GM18858 (cell line): ENCODE measurements around the gene IL9R.
"Not testable (repeated sequence)": the region's sequence is repeated elsewhere in the genome, so short reads cannot be mapped to it uniquely, and the experiment has no call there.

Source experiments
- ATAC-seq: cut with Tn5 transposase; IDR thresholded peaks from one replicate; pipeline ENCODE4 v1.9.1; 2021; ENCODE audit not compliant: unreplicated experiment

The IL9R gene, protein sequence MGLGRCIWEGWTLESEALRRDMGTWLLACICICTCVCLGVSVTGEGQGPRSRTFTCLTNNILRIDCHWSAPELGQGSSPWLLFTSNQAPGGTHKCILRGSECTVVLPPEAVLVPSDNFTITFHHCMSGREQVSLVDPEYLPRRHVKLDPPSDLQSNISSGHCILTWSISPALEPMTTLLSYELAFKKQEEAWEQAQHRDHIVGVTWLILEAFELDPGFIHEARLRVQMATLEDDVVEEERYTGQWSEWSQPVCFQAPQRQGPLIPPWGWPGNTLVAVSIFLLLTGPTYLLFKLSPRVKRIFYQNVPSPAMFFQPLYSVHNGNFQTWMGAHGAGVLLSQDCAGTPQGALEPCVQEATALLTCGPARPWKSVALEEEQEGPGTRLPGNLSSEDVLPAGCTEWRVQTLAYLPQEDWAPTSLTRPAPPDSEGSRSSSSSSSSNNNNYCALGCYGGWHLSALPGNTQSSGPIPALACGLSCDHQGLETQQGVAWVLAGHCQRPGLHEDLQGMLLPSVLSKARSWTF

DNA sequence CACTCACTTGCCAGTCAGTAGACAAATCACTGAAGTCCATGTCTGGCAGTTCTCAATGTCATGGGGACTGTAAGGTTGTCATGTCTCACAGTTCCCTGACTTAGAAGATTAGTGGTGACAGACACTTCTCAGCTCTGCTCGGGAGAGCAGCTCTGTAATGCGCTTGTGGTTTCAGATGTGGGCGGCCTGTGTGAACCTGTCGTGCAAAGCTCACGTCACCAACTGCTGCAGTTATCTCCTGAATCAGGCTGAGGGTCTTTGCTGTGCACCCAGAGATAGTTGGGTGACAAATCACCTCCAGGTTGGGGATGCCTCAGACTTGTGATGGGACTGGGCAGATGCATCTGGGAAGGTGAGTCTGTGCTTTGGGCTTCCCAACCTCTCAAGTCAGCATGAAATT, at the start of gene IL9R:
Gene IL9R (plus strand): TSS at position 261 of the 400 bp plus-strand sequence. CDS start 64 bp downstream, at position 325.
- ATAC-seq = no peak

DNA sequence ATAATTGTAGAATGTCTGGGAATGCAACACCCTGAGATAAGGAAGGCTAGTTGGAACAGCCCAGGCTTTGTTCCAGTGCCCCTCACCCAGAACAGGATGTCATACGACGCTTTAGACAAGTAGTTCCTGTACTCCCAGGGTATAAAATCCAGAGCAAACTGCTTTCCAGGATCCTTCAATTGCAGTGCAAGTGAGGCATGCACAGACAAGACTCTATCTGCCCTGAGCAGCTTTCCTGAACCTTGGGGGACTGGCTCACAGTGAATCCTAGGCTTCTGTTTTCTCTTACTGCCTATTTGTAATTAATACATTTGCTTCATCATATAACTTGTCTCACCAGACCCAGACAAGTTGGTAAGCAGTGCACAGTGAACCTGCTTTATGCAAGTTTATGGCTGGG, 48.4 kb upstream of the IL9R start:
- ATAC-seq = no peak

DNA sequence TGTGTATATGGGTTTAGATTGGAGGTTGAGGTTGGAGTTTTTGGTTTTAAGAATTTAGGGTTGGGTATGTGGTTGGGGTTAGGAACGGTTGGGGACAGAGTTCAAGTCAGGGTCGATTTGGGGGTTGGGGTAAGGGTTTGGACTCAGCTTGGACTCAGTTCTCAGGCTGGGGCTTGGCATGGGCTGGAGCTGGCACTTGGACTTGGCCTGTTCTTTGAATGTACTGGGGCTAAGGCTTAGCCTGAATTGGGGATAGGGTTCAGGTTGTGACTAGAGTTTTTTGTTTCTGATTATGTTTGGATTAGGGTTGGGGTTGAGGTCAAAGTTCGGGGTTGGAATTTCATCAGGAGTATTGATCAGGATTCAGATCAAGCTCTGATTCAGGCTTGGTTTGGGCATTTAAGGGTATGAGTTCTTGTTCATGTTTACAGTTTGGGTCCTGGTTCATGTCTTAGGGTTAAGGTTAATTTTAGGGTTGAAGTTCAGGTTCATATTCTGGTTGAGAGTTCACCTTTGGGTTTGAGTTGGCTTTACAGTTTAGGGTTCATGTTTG, 46.2 kb upstream of the IL9R start:
- ATAC-seq = no peak

DNA sequence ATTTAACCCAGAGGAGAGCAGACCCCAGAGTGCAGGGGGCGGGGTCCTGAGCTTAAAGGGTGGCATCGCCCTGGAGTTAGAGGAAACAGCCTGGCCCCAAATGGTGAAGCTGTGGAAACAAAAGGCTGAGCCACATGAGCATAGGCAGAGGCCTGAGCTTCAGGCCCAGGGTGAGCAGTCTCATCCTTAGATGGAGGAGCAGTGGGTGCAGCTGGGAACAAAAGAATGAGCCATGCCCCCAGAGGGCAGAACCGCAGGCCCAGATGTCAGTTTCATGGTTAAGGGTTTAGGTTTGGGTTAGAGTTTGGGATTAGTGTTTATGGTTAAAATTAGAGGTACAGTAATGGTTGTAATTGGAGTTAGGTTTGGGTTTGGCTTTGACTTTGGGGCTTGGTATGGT, 44.4 kb upstream of the IL9R start:
- ATAC-seq = no peak

DNA sequence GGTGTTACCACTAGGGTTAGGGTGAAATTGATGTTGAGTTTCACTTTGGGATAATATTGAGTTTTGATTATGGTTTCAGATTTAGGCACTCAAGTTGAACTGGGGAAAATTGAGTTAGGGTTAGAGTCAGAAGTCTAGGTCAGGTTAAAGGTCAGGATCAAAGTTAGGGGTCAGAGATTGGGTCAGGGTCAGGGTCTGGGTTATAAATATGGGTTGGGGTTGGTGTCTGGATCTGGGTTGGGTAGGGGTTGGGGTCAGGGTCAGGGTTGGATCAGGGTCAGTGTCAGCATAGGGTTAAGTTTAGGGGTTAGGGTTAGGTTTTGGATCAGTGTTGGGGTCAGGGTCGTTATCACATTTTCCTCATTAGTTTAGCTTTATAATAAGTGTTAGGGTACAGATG, 42.7 kb upstream of the IL9R start:
- no peak for ATAC-seq

DNA sequence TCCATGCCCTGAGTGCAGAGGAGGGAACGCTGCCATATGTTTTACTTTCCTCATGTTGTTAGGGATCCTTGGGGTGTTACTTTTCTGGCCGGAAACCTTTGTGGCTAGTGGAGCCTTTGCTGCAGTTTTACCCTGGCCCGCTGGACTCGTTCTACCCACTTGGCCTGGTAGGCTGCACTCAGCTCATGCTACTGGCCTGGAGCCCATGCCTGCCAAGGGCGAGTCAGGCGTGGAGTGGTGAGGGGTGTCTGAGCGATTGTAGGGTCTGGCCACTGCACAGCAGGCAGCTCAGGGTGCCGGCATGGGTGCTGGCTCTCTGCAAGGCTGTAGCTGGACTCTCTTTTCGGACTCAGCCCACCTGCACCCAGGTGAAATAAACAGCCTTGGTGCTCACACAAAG, 41.4 kb upstream of the IL9R start:
- ATAC-seq = no peak

DNA sequence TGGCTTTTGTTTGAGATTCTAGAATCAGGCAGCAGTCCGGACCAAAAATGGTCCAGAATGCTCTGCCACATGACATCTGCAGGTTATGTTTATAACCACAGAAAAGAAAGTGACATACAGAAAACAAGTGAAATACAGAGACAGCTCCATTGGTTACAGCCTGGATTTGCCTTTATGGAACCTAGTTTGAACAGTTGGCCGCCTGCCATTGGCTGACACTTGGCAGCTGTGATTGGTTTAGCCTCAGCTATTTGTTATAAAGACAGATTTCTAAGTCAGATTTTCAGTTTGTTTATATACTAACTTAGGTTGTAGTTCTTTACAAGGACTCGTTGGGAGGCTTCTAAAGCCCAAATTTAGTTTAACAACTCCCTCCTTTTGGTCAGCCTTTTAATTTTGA, 40.8 kb upstream of the IL9R start:
- ATAC-seq = no peak

DNA sequence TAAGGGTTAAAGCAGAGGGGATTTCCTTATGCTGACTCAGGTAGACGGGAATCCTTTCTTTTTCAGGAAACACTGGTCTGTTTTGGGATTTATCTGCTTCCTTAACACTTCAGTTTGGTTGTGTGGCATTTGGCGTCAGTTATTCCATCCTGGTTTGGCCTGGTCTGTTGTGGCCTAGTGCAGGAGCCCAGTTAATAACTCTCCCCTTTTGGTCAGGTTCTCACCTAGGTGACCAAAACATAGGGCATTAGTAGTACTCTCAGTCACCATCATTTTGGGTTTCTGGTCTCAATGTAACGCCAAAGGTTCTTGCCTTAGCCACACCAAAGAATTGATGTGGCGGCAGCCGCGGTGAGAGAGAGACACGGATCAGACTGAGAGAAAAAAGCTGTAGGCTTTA, 39.7 kb upstream of the IL9R start:
- no peak for ATAC-seq

DNA sequence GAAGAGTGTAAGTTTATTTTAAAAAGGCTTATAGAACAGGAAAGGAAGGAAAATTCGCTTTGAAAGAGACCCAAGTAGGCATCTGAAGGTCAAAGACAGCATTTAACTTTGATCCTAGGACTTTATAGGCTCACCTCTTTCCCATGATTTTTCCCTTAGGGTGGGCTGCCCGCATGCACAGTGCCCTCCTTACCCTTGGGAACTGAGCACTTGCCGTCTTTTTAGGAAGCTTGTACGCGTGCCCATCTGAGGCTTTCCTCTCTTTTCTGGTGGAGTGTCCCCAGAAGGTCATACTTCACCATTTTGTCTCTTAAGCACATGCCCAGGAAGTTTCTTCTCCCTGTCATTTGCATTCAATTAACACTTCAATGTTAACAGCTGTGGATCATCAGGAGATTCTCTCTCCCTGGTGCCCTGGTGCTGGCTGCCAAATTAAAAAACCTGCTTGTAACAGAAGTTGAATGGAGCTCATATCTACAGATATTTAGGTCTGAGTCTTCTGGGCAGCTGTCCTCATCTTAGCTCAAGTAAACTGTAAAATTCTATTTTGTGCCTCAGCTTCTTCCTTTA, 38.4 kb upstream of the IL9R start:
- no peak for ATAC-seq

DNA sequence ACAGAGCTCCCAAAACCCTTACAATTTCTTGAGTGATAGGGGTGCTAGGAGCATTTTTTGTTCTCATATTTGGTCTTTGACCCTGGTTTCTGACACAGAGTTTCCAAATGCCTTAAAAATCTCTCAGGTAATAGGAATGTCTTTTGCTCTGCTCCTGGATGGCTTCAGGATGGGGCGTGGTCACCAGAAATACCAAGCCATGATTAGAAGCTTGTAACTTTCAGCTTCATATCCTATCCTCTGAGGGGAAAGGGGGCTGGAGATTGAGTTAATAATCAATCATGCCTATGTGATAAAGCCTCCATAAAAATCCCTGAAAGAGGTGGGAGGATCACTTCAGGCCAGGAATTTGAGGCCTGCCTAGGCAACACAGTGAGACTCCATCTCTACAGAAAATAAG, 34.6 kb upstream of the IL9R start:
- ATAC-seq = no peak

DNA sequence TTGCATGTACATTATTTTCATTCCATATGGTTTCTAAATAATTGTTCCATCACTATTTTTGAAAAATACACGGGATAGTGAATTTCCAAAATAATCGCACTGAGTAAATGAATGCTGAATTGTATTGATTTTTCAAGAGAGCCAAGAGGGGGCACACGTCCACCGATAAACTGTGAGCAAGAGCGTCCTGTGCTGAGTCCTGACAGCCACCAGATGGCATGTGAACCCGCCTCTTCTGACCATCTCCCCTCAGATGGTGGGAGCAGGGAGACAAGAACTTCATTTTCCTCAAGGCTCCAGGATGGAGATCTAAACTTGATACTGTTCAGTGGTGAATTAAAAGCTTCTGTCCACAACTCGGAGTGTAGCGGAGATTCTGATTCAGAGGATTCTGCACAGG, 30.6 kb upstream of the IL9R start:
- ATAC-seq = no peak

DNA sequence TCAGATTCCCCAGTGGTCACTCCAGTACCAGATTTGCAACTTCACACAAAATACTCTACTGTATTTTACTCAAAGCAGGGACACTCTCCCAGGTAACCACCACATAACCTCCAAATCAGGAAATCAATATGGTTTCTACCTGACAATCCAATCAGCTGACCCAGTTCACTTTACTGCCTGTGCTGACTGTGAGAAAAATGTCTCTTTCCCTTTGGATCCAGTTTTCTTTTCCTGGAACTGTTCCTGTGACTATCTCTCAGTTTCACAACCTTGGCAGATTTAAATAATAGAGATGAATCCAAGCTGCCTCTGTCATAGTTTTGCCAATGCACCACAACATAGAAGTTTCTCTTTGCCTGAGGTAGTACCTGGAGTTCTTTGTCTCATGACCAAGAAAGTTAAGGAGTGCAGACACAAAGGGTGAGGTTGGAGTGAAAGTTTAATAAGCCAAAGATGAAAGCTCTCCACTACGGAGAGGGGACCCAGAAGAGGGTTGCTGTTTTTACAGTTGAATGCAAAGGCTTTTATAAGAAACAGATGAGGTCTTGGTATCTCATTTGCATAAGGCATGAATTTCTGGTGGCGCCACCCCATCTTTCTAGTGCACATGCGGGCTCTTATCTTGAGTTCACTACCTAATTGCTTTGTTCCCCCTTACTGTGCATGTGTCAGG, 29.7 kb upstream of the IL9R start:
- ATAC-seq = no peak

DNA sequence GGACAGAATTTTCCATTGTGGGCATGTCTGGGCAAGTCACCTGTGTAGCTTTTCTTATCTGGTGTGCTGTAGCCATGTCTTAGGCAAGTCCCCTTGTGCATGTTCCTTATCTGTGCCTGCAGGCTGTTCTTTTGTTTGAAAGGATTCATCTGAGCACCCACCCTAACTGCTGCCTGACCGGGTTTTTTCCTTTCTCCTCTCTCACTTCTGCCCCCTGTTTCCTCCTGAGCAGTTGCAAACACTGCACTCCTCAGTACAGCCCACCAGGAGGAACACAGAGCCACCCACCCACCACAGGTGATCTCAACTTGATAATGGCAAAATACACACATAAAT, 29.2 kb upstream of the IL9R start:
- ATAC-seq = no peak

DNA sequence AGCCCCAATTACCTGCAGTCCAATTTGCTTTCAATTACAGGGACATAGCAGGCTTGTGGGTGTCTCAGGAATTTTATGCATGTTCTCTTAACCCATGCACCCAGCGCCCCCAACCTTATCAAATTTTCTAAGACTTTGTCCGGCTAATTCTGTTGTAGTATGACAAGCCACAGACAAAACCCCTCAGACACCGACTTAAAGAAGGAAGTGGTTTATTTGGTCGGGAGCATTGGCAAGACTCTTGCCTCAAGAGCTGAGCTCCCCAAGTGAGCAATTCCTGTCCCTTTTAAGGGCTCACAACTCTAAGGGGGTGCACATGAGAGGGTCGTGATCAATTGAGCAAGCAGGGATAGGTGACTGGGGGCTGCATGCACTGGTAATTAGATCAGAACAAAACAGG, 28.7 kb upstream of the IL9R start:
- ATAC-seq = no peak

DNA sequence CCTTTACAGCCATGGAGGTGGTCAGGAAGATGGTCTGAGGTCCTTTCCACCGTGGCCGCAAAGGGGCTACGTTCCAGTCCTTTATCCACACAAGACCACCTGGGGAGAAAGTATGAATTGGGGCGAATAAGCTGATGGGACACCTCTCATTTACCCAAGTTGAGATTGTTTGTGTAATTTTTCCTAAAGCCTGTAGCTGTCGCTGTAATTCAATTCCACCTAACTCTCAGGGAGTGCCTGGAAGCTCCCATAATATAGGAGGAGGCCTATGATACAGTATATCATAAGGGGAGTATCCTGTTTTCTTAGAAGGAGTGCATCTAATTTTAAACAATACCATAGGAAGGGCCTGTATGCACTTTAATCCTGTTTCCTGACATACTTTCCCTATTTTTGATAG, 25.8 kb upstream of the IL9R start:
- not testable (repeated sequence) for ATAC-seq

DNA sequence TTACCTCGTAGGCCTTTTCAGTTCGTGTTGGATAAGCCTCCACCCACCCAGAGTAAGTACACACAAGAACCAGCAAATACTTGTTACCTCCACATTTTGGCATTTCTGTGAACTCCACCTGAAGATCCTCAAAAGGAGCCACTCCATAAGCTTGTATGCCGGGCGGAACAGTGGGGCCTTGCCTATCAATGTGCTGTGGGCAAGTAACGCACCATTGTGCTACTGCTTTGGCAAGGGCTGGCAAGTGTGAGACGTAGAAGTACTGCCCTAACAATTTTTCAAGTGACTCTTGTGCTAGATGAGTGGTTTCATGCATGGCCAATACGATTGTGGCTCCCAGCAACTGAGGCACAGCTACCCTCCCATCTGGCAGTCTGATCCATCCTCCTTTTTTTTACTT, 25.3 kb upstream of the IL9R start:
- not testable (repeated sequence) for ATAC-seq

DNA sequence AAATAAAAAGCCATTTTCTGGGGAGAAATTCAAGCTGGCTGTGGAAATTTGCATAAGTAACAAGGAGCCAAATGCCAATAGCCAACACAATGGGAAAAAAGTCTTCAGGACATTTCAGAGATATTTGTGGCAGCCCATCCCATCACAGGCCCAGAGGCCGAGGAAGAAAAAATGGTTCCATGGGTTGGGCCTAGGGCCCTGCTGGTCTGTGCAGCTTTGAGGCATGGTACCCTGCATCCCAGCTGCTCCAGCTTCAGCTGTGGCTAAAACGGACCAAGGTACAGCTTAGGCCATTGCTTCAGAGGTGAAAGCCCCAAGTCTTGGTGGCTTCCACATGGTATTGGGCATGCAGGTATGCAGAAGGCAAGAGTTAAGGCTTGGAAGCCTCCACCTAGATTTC, 14.2 kb upstream of the IL9R start:
- no peak for ATAC-seq

DNA sequence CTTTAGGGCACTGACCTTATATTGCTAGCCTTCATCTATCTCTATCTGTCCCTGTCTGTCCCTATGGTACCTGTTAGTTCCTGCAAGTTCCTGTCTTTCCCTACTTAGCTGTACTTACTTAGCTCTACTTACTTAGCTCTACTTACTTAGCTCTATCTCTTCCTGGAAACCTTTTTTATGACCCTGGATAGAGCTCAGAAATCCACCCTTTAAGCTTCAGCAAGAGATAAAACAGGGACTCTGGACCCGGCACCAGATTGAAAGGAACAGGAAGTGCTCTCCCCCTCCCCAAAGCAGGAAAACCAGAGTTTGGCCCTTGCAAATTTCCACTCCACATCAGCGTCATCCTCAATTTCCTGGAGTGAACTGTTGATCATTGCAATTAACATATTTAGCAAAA, 12.3 kb upstream of the IL9R start:
- no peak for ATAC-seq

DNA sequence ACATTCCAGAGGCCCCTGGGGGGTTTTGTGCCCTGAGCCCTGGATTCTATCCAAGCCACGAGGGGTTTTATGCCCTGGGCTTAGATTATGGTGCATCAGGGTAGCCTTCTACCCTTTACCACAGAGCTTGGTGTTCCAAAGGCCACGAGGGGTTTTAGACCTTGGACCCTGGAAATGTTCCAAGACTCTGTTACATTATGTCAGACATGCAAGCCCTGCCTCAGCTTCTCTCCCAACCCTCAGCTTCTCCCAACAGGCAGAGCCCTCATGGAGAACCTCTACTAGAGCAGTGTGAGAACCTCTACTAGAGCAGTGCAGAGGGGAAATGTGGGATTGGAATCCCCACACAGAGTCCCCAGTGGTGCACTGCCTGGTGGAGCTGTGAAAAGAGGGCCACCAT, 10.5 kb upstream of the IL9R start:
- ATAC-seq = not testable (repeated sequence)

DNA sequence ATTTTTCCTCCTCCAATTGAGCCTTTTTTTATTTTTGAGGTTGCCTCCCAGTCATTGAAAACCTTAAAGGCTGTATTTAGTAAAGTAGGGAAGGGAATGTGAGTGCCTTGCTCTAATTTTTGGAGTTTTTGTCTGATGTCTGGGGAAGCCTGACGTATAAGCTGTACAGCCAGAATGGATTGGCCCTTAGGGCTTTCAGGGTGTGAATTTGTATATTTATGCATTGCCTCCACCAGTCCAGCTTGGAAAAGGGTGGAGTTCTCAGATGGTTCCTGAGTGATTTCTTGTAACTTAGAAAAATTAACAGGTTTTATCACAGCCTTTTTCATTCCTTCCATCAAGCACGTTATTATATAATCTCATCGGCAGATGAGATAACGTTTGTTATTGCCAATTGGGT, 8.6 kb upstream of the IL9R start:
- ATAC-seq = no peak

DNA sequence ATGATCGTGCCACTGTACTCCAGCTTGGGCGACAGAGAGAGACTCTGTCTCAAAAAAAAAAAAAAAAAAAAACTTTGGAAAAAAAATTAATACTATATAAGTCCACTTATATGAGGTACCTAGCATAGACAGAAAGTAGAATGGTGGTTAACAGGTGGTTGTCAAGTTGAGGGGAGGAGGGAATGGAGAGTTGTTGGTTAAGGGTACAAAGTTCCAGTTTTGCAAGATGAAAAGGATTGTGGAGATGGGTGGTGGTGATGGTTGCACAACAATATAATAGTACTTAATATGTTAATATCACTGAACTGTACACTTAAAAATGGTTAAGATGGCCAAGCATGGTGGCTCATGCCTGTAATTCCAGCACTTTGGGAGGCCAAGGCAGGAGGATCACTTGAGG, 4.1 kb upstream of the IL9R start:
- ATAC-seq = no peak

DNA sequence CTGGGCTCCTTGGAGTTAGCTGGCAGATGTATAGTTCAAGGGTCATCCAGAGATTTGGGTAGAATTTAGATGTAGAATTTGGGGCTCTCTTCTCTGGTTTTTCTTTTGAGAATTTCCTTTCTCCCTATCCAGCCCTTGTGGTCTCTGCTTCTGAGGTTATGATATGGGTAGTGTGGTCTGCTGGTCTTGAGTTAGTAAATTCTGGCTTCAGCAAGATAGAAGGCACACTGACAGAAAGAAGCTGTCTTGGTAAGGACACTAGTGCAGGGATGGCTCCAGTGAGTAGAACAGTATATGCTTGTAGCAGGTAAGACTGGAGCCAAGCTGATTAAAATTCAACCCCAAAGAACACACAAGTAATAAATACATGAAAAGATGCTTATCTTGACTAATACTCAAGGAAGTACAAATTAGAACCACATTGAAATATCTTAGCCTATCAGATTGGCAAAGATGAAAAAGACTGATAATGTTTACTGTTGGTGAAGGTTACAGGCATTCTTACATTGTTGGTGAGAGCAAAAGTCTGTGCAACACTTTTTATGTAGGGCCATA, 2.1 kb upstream of the IL9R start:
- ATAC-seq = no peak
